Activated effector memory CD4-positive, alpha-beta T cell treated with anti-CD3 and anti-CD28 coated beads, Interleukin-2, amount 50 U/mL, for 16 hours (primary cell): ENCODE results near the gene TEX10.

Source experiments
- DNase-seq: peaks from one replicate; pipeline ENCODE4 v3.0.0-alpha.2; 2020

TEX10 gene

DNA sequence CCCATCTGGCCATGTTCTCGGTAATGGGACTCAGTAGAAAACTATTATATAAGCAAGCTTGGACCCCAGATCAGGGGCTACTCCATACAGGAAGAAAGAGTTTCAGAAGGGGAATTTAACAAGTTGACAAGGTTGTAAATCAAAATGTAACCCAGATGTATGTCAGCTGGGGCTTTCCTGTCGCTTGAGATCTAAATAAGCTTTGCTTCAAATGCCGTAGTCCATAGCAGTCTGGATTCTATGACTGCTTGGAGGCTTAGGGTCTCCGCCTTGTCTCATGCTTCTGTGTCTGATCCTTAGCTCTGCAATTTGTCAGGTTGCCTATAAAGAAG, 70.4 kb downstream of the TEX10 start:
- no peak for DNase-seq

DNA sequence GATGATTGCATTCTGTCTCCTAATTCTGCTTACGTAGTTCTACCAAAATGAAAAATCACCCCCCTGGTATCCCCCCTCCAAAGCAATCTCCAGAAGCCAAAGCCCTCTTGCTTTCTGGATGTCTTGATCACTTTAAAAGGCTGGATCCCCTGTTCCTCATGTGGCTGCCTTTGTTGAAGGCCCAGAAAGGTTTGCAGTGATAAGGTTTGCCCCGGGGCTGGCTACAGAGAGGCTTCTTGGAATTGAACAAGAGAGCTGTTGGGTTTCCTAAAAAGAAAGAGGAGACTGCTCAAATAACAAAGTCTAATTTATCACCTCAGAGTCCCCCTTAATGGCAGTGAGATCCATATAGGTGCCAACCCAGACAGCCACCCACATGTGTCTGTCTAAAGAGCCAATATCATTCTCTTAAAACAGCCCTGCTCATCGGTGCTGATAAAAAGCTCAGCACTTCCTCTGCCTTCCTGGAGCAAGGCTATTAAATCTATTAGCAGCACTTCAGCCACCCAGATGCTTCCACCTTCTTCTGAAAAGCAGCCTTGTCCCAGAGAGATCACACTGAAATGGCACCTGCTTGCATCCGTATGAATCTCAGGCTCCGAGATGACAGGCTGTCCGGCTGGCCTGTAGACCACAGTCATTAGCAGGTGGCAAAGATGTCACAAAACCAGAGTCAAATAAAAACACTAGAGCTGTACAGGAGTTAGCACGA, 70.9 kb downstream of the TEX10 start:
- DNase-seq, result no peak

DNA sequence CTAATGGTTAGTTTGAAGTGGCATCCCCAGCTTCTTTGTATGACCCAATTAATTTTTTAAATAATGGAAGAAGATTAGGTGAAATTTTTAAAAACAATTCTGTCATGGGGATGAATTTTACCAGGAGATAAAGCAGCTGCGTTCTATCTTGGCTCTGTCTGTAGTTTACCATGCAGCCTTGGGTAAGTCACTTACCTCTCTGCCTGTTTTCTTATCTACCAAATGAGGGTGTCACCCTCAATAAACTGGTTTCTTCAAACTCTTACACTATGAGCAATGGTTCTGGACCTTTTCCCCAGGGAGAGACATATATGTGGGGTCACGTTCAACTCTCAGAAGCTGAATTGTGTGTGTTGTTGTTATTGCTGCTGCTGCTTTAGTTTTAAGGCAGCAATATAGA, 71.7 kb downstream of the TEX10 start:
- no peak for DNase-seq

DNA sequence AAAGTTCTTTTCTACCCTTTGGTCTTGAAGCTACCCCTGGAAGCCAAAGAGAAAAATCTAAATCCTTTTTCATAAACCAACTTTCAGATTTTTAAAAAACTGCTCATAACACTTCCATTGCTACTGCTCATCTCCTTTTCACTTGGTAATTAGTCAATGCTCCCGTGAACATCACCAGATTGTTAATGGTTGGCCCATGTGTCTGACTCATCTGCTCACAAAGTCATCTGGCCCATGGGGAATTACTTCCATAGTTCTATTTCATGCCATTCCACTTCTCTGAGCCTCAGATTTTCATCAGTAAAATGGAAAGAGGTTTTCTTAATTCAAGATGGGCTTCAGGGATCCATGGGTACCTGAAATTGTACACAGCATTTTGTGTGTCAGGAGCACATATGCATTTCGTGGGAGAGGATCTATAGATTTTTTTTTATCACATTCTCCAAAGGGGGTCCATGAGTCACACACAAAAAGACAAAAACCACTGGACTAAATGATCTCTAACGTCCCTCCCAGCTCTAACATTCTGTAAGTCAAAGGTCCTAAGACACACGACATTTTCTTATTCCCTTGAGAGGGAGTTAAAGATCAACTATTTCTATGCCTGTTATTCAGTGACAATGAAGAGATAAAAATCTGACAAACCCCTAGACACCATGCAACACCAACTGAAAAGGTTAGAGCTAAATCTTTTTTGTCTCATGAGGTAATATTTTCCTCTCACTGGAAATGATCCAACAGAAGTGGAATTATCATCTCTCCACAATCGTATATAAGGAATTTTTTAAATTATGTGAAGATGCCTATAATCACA, 75.4 kb downstream of the TEX10 start:
- no peak for DNase-seq

DNA sequence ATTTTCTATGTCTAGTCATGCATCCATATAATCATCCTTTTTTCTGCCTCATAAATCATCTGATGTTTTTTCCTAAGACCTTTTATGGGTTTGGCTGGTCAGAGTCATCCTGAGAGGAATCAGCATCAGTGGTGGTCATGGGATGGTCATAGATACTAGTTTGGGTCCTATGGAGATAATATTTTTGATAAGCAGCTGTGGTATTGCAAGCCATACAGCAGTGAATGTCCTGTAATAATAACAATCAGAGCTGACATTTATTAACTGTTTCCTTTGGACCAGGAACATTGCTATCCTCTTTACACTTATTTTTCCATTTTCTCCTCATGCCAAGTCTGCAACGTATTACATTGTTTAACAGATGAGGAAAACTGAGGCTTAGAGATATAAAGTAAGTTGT, 83.1 kb downstream of the TEX10 start:
- no peak for DNase-seq

DNA sequence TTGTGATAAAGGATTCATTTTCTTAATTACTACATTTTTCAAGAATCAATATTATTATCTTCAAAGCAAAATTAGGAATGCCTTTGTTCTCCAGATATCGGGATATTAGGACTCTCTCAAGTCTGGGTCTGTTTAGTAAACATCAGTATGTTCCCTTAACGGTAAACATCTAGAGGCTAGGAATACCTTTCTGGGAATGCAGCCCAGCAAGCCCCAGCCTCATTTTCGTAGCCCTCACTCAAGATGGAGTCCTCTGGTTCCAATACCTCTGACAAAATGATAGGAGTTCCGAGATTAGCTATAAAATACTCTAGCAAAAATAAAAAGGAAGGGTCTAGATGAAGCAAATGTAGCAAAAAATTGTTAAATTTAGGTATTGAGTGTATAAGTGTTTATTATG, 84.5 kb downstream of the TEX10 start:
- no peak for DNase-seq

DNA sequence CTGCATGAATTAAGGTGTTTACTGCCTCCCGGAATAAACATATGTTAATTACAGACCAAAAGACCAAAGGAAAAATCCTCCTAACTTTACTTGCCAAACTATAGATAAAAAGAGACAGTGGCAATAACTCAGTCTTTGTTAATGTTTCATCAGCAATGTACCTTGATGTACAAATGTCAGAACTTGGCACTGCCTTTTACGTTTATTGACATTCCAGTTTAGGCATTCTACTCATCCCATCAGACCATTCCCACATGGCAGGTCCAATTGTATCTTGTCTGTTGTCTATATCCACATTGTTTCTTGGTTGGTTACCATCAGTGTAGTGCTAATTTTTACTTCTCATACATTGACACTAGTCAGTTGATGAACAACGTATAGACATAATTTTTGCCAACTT, 85.5 kb downstream of the TEX10 start:
- DNase-seq, result no peak
